ENCODE data around the gene DNAL4. TPM values are rescaled to one million over a fixed set of nuclear protein-coding genes. Genes with fewer than 3 reads are reported as not detected.
A peak's percentile ranks its signal among the peaks of the same experiment; 100 is the strongest.

The DNAL4 gene
- total and polyA plus RNA-seq, 11 donors, result 7.9 to 16.4 (median 10.4) TPM

DNA sequence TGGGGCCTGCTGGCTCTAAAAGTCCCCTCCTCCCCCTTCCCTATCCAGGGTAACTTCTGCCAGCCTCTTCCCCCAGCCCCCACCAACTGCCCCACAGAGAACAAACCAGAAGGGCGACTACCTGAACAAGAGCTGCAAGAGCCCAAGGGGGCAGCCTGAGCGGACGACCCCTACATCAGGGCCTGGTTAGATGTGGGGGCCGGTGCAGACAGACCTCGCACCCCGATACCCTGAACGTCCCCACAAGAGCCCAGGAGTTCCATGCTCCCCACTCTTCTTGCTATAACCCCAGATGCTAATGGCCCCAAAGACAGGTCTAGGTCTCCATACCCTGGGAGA lies 58.8 kb downstream of the DNAL4 start:
- Histone ChIP-seq H3K27ac (peak overlapping the region in 3 of 12 donors; percentile 74 to 88 (median 83)), H3K27me3 (no peaks in the 10 kb centered on the region), H3K9me3 (no peaks in the 10 kb centered on the region), H3K4me1 (peaks cover 0 to 48% (median 29%) of the 10 kb centered on the region in 12 donors), H3K4me3 (no peak overlapping the region), H3K36me3 (peaks cover 6 to 98% (median 73%) of the 10 kb centered on the region in 9 donors)
- ATAC-seq, result no peak
- TF ChIP-seq, protein P1, sequence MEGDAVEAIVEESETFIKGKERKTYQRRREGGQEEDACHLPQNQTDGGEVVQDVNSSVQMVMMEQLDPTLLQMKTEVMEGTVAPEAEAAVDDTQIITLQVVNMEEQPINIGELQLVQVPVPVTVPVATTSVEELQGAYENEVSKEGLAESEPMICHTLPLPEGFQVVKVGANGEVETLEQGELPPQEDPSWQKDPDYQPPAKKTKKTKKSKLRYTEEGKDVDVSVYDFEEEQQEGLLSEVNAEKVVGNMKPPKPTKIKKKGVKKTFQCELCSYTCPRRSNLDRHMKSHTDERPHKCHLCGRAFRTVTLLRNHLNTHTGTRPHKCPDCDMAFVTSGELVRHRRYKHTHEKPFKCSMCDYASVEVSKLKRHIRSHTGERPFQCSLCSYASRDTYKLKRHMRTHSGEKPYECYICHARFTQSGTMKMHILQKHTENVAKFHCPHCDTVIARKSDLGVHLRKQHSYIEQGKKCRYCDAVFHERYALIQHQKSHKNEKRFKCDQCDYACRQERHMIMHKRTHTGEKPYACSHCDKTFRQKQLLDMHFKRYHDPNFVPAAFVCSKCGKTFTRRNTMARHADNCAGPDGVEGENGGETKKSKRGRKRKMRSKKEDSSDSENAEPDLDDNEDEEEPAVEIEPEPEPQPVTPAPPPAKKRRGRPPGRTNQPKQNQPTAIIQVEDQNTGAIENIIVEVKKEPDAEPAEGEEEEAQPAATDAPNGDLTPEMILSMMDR (IDR thresholded peaks at IDR 0.05), result no peak
- no peak for TF ChIP-seq POLR2A (IDR thresholded peaks at IDR 0.05)
- DNase-seq, result peak in 2 of 5 donors; percentile 12 to 51
- 90 to 96% (median 93%) methylated on average over 5 to 7 of the region's 7 CpGs for WGBS, 4 donors
- intact Hi-C loops (cut with DNase I), result no loop called here

GRCh38 chr22:38734421-38735100 lies 59.4 kb downstream of the DNAL4 start:
- Histone ChIP-seq H3K4me3 (no peak overlapping the region), H3K9me3 (no peaks in the 10 kb centered on the region), H3K4me1 (peaks cover 0 to 48% (median 29%) of the 10 kb centered on the region in 12 donors), H3K36me3 (peaks cover 6 to 98% (median 73%) of the 10 kb centered on the region in 9 donors), H3K27ac (peak overlapping the region in 11 of 12 donors; percentile 44 to 88 (median 71)), H3K27me3 (no peaks in the 10 kb centered on the region)
- TF ChIP-seq POLR2A (IDR thresholded peaks at IDR 0.05), result no peak
- TF ChIP-seq, protein P1 (IDR thresholded peaks at IDR 0.05), result no peak
- ATAC-seq, result no peak
- peak in 2 of 5 donors; percentile 10 to 40 for DNase-seq
- 91 to 95% (median 92%) methylated on average over 11 to 13 of the region's 13 CpGs for WGBS, 4 donors
- intact Hi-C loops (cut with DNase I), result no loop called here

DNA sequence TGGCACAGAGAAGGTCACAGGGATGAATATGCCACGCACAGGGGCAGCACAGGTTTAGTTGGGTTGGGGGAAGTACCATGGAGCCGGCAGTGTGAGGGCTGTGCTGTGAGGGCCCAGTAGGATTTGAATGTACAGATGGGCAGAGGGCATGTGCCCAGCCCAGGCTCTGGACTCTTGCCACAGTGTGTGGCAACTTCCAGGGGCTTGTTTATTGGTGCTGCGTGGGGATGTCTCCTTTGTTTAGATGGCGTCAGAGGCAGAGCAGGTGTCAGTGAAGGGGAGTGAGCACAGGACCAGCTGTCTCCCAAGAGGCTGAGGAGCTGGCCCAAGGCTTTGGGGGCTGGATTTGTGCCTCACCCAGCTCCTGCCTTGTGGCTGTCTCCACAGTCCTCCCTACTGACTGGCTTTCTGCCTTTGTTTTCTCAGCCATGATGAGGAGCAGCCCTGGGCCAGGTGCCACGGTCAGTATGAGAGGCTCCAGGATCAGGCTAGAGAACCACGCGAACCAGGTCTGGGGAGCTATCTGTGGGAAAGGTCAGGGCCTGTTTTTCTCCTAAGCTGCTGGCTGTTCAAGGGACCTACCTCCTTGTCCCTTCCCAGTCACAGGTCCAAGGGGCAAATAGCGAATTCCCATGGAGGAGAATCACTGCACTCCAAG lies 60.1 kb downstream of the DNAL4 start:
- peak in 3 of 5 donors; percentile 66 to 77 (median 68) for DNase-seq

More for the DNA sequence above, 60.1 kb downstream of the DNAL4 start:
- peaks cover 0 to 48% (median 30%) of the 10 kb centered on the region in 12 donors for H3K4me1 ChIP-seq
- peak; percentile 58 to 67 (median 64) for ATAC-seq
- TF ChIP-seq, protein P1 (IDR thresholded peaks at IDR 0.05), result no peak
- no peak for TF ChIP-seq POLR2A (IDR thresholded peaks at IDR 0.05)
- no peaks in the 10 kb centered on the region for H3K9me3 ChIP-seq
- peaks cover 3 to 98% (median 73%) of the 10 kb centered on the region in 9 donors for H3K36me3 ChIP-seq
- H3K27me3 ChIP-seq, result no peaks in the 10 kb centered on the region
- peak overlapping the region; percentile 41 to 88 (median 66) for H3K27ac ChIP-seq
- no peak overlapping the region for H3K4me3 ChIP-seq
- WGBS, 4 donors, result 45 to 58% (median 53%) methylated on average over 7 to 8 of the region's 8 CpGs
- intact Hi-C loops (cut with DNase I), result no loop called here
